MM.1S (cell line): ENCODE results near the gene TMCO1.
"Not testable (repeated sequence)": the region's sequence is repeated elsewhere in the genome, so short reads cannot be mapped to it uniquely, and the experiment has no call there.

Experiments used
- DNase-seq: peaks from one replicate; pipeline ENCODE4 v3.0.0-alpha.2; 2015
- H2AFZ ChIP-seq: fragments of 300-600 bp; sonication (generic); 2 replicates; pipeline ENCODE4 v1.6.0; 2016; ENCODE audit warnings: antibody characterized with exemption, low read length
- H3F3A ChIP-seq: fragments of 300-600 bp; sonication (generic); 2 replicates; pipeline ENCODE4 v1.6.1; 2016; ENCODE audit warnings: mild to moderate bottlenecking, antibody characterized with exemption, low read length, moderate library complexity, mixed read lengths; ENCODE audit not compliant: insufficient read depth
- H3K27ac ChIP-seq: fragments of 300-600 bp; sonication (generic); 2 replicates; pipeline ENCODE4 v1.5.1; 2016; ENCODE audit warnings: mild to moderate bottlenecking, low read length
- H3K27me3 ChIP-seq: fragments of 300-600 bp; sonication (generic); replicated peaks from 2 replicates; pipeline ENCODE4 v1.6.0; 2016; ENCODE audit warnings: low read length; ENCODE audit not compliant: insufficient read depth
- H3K36me3 ChIP-seq: fragments of 300-600 bp; sonication (generic); replicated peaks from 2 replicates; pipeline ENCODE4 v1.6.1; 2016; ENCODE audit warnings: mild to moderate bottlenecking, low read length, mixed read lengths; ENCODE audit not compliant: insufficient read depth
- H3K4me1 ChIP-seq: fragments of 300-600 bp; sonication (generic); 2 replicates; pipeline ENCODE4 v1.6.1; 2016; ENCODE audit warnings: low read length, mixed read lengths
- H3K4me2 ChIP-seq: fragments of 300-600 bp; sonication (generic); 2 replicates; pipeline ENCODE4 v1.6.0; 2016; ENCODE audit warnings: low read depth, low read length
- H3K4me3 ChIP-seq: fragments of 300-600 bp; sonication (generic); 2 replicates; pipeline ENCODE4 v1.5.1; 2016; ENCODE audit warnings: low read length, mixed read lengths
- H3K79me2 ChIP-seq: fragments of 300-600 bp; sonication (generic); 2 replicates; pipeline ENCODE4 v1.6.1; 2016; ENCODE audit warnings: mixed run types, low read length, mixed read lengths
- H3K9ac ChIP-seq: fragments of 300-600 bp; sonication (generic); 2 replicates; pipeline ENCODE4 v1.6.1; 2016; ENCODE audit warnings: low read length, mixed read lengths
- H3K9me2 ChIP-seq: fragments of 300-600 bp; sonication (generic); replicated peaks from 2 replicates; pipeline ENCODE4 v1.6.1; 2016; ENCODE audit warnings: mild to moderate bottlenecking, low read length, mixed read lengths; ENCODE audit not compliant: insufficient read depth
- H3K9me3 ChIP-seq: fragments of 300-600 bp; sonication (generic); replicated peaks from 2 replicates; pipeline ENCODE4 v1.6.1; 2016; ENCODE audit warnings: mild to moderate bottlenecking, low read length, mixed read lengths; ENCODE audit not compliant: insufficient read depth
- H4K20me1 ChIP-seq: fragments of 300-600 bp; sonication (generic); 2 replicates; pipeline ENCODE4 v1.6.1; 2016; ENCODE audit warnings: mild to moderate bottlenecking, low read length, moderate library complexity, mixed read lengths; ENCODE audit not compliant: insufficient read depth
- CTCF ChIP-seq: fragments of 300-600 bp; sonication (generic); IDR thresholded peaks from 2 replicates; pipeline ENCODE4 v1.5.1; 2016; ENCODE audit warnings: antibody characterized with exemption, low read length, mixed read lengths
- EZH2 ChIP-seq: fragments of 300-600 bp; sonication (generic); optimal IDR thresholded peaks from 2 replicates; pipeline ENCODE3; 2017; ENCODE audit warnings: low read depth, mild to moderate bottlenecking, antibody characterized with exemption, low read length, mixed read lengths
- EZH2phosphoT487 ChIP-seq: fragments of 300-600 bp; sonication (generic); IDR thresholded peaks from 2 replicates; pipeline ENCODE4 v1.6.1; 2018; ENCODE audit warnings: antibody characterized with exemption, low read length

Gene TMCO1

DNA sequence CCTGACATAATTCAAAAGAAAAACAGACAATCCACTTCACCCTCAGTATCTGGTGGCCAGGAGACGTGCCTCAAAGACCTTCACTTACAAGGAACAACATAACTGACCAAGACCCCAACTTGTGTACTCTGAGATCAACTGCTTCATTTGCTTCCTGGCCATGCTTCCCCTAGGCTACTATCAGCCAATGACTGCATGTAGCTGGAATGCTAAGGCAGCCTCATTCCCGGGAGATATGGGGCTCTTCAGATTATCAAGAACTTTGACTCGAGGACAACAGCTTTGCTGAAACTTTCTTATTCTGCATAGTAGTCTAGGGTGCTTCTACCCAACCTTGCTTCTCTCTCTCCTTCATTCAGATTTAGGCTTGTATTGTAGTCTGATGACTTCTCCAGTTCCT, 47.1 kb upstream of the TMCO1 start:
- H3K4me3 ChIP-seq: no peak overlapping the region
- no peaks in the 10 kb centered on the region for H3K36me3 ChIP-seq
- H4K20me1 ChIP-seq: no peaks in the 10 kb centered on the region
- H3K4me2 ChIP-seq: no peak overlapping the region
- TF ChIP-seq EZH2: no peak
- TF ChIP-seq CTCF: no peak
- TF ChIP-seq EZH2phosphoT487: no peak
- H3K4me1 ChIP-seq: no peaks in the 10 kb centered on the region
- no peak for DNase-seq
- no peaks in the 10 kb centered on the region for H3K27me3 ChIP-seq
- no peaks in the 10 kb centered on the region for H3K9me2 ChIP-seq
- H3F3A ChIP-seq: no peaks in the 10 kb centered on the region
- no peaks in the 10 kb centered on the region for H3K79me2 ChIP-seq
- no peaks in the 10 kb centered on the region for H3K9me3 ChIP-seq
- H3K27ac ChIP-seq: no peak overlapping the region
- H2AFZ ChIP-seq: no peak overlapping the region
- H3K9ac ChIP-seq: no peak overlapping the region

- no peak overlapping the region for H3K4me3 ChIP-seq
- no peak overlapping the region for H3K9ac ChIP-seq
- no peak overlapping the region for H3K27ac ChIP-seq
These were observed 38.9 kb upstream of the TMCO1 start for GRCh38 chr1:165807613-165808012.

GRCh38 chr1:165804513-165804912, 35.8 kb upstream of the TMCO1 start:
- DNase-seq, H3K9me3 ChIP-seq, H4K20me1 ChIP-seq, H2AFZ ChIP-seq, H3K4me3 ChIP-seq, H3K9me2 ChIP-seq, H3K27ac ChIP-seq, H3K4me2 ChIP-seq, H3K36me3 ChIP-seq, H3K27me3 ChIP-seq, H3F3A ChIP-seq, H3K4me1 ChIP-seq, H3K9ac ChIP-seq, H3K79me2 ChIP-seq: not testable (repeated sequence)

More at GRCh38 chr1:165807613-165808012, 38.9 kb upstream of the TMCO1 start:
- no peaks in the 10 kb centered on the region for H4K20me1 ChIP-seq
- DNase-seq: no peak
- no peak for TF ChIP-seq CTCF
- no peak for TF ChIP-seq EZH2
- TF ChIP-seq EZH2phosphoT487: no peak
- H3K9me2 ChIP-seq: no peaks in the 10 kb centered on the region
- H2AFZ ChIP-seq: no peak overlapping the region
- no peaks in the 10 kb centered on the region for H3F3A ChIP-seq
- H3K27me3 ChIP-seq: no peaks in the 10 kb centered on the region
- H3K4me1 ChIP-seq: no peaks in the 10 kb centered on the region
- H3K36me3 ChIP-seq: no peaks in the 10 kb centered on the region
- H3K4me2 ChIP-seq: no peak overlapping the region
- no peaks in the 10 kb centered on the region for H3K9me3 ChIP-seq
- no peaks in the 10 kb centered on the region for H3K79me2 ChIP-seq

- Histone ChIP-seq H3K27ac (no peak overlapping the region), H2AFZ (no peak overlapping the region)
- no peak for DNase-seq
These were observed 30.7 kb upstream of the TMCO1 start for GRCh38 chr1:165799387-165799786.

More at GRCh38 chr1:165799387-165799786, 30.7 kb upstream of the TMCO1 start:
- Histone ChIP-seq H3F3A (no peaks in the 10 kb centered on the region), H3K79me2 (no peaks in the 10 kb centered on the region), H3K36me3 (no peaks in the 10 kb centered on the region), H4K20me1 (no peaks in the 10 kb centered on the region), H3K9me2 (no peaks in the 10 kb centered on the region), H3K27me3 (no peaks in the 10 kb centered on the region), H3K4me3 (no peak overlapping the region), H3K4me2 (no peak overlapping the region), H3K4me1 (no peaks in the 10 kb centered on the region; the same call in 1 of the 2 replicates), H3K9me3 (no peaks in the 10 kb centered on the region), H3K9ac (no peak overlapping the region)
- TF ChIP-seq EZH2phosphoT487 (no peak), CTCF (no peak), EZH2 (no peak)
